Measurements from ENCODE around the gene TMIGD1.

The TMIGD1 gene

GRCh38 chr17:30375661-30376060, 41.8 kb upstream of the TMIGD1 start:
- Histone ChIP-seq H3K4me3 (ENCODE audit: low read depth, low read length) (no peak overlapping the region), H3K27me3 (ENCODE audit: control insufficient read depth, insufficient read depth, low read length) (peaks cover 38% of the 10 kb centered on the region), H3K4me1 (ENCODE audit: control insufficient read depth, insufficient read depth, low read length) (no peaks in the 10 kb centered on the region), H3K36me3 (ENCODE audit: control insufficient read depth, insufficient read depth, low read length) (no peaks in the 10 kb centered on the region), H3K9ac (ENCODE audit: low read depth, low read length) (no peak overlapping the region), H3K9me3 (ENCODE audit: control insufficient read depth, insufficient read depth, low read length) (no peaks in the 10 kb centered on the region)

GRCh38 chr17:30372755-30373154, 38.9 kb upstream of the TMIGD1 start:
- Histone ChIP-seq H3K4me1 (ENCODE audit: control insufficient read depth, insufficient read depth, low read length) (no peaks in the 10 kb centered on the region), H3K9ac (ENCODE audit: low read depth, low read length) (no peak overlapping the region), H3K9me3 (ENCODE audit: control insufficient read depth, insufficient read depth, low read length) (no peaks in the 10 kb centered on the region), H3K36me3 (ENCODE audit: control insufficient read depth, insufficient read depth, low read length) (no peaks in the 10 kb centered on the region), H3K27me3 (ENCODE audit: control insufficient read depth, insufficient read depth, low read length) (peaks cover 19% of the 10 kb centered on the region), H3K4me3 (ENCODE audit: low read depth, low read length) (no peak overlapping the region)

- no peaks in the 10 kb centered on the region for H3K9me3 ChIP-seq (ENCODE audit: control insufficient read depth, insufficient read depth, low read length)
- no peak overlapping the region for H3K4me3 ChIP-seq (ENCODE audit: low read depth, low read length)
- H3K4me1 ChIP-seq (ENCODE audit: control insufficient read depth, insufficient read depth, low read length) = no peaks in the 10 kb centered on the region
- no peak overlapping the region for H3K9ac ChIP-seq (ENCODE audit: low read depth, low read length)
- H3K27me3 ChIP-seq (ENCODE audit: control insufficient read depth, insufficient read depth, low read length) = no peaks in the 10 kb centered on the region
- H3K36me3 ChIP-seq (ENCODE audit: control insufficient read depth, insufficient read depth, low read length) = no peaks in the 10 kb centered on the region
These were observed 36.1 kb upstream of the TMIGD1 start for GRCh38 chr17:30369995-30370394.

DNA sequence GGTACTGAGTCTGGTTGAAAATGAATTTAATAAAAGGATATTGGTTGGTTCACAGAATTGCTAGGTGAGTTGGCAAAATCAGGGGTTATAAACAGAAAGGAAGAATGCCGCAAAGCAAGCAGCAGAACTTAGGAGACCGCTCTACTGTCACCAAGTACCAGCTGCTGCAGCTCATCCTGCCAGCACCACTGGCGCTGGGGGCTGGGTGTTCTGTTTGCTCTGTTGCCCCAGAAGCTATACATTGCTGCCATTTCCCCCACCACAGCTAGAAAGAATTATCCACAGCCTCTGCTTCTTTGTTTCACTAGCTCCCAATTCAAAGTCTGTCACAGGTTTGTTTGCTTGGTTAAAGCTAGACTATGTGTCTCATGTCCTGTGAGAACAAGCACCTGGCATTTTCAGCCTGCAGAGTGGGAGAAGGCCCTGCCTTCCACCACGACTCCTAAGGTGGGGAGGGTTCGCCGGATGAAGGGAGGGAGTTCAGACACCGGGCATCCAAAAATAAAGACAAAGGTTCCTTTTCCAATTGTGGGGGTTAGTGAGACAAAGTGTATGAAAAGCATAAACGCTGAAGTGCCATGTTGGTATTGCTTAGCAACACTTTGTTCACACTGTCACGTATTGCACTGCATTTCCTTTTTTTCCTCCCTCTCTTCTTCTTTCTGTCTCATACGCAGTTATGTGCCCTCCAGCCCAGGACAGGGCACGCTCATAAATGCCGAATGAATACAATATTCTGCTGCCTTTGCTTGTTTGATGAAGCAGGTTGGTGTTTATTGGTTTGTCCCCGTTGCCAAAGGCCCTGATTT, 35.3 kb upstream of the TMIGD1 start:
- no peaks in the 10 kb centered on the region for H3K36me3 ChIP-seq (ENCODE audit: control insufficient read depth, insufficient read depth, low read length)
- H3K4me1 ChIP-seq (ENCODE audit: control insufficient read depth, insufficient read depth, low read length) = no peaks in the 10 kb centered on the region
- no peak overlapping the region for H3K4me3 ChIP-seq (ENCODE audit: low read depth, low read length)
- no peaks in the 10 kb centered on the region for H3K9me3 ChIP-seq (ENCODE audit: control insufficient read depth, insufficient read depth, low read length)
- no peaks in the 10 kb centered on the region for H3K27me3 ChIP-seq (ENCODE audit: control insufficient read depth, insufficient read depth, low read length)
- no peak overlapping the region for H3K9ac ChIP-seq (ENCODE audit: low read depth, low read length)

DNA sequence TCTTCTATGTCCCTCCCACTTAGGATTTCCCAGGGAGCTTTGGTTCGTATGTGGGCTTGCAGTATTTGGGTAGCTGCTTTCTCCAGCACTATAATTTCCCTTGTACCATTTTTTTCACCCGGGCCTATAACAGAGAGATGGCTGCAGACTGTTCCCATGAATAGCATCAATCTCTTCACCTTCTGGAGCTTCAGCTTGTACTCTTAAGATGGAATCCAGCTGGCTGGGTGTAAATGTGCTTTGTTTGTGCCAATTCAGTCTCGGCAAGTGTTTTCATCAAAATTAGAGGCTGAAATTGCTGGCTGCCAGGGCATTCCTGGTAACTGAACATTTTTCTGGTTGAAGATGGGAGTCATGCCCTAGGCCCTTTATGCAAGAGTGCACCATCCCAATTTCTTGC, 32.7 kb upstream of the TMIGD1 start:
- Histone ChIP-seq H3K4me1 (ENCODE audit: control insufficient read depth, insufficient read depth, low read length) (no peaks in the 10 kb centered on the region), H3K9ac (ENCODE audit: low read depth, low read length) (no peak overlapping the region), H3K27me3 (ENCODE audit: control insufficient read depth, insufficient read depth, low read length) (no peaks in the 10 kb centered on the region), H3K36me3 (ENCODE audit: control insufficient read depth, insufficient read depth, low read length) (no peaks in the 10 kb centered on the region), H3K4me3 (ENCODE audit: low read depth, low read length) (no peak overlapping the region), H3K9me3 (ENCODE audit: control insufficient read depth, insufficient read depth, low read length) (no peaks in the 10 kb centered on the region)

DNA sequence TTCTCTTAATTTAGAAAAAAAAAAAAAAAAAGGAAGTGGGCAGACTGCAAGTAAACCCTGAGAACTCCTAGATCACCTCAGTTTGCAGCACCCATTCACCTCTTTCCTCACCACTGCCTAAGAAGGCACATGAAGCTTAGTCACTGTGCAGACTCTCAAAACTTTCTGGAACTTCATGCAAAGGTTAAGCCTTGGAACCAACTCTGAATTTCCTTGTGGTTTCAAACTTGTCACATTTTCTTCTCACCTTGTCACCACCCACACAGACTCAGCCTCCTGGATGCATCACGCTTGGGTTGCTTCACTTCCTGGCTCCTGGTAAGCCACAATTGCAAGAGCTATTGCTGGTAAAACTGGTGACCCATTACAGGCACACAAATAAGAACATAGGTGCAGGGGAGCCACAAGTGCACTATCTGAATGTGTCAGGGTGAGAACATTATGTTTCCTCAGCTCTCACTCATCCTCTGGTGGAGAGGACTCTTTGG, 29.9 kb upstream of the TMIGD1 start:
- Histone ChIP-seq H3K4me3 (ENCODE audit: low read depth, low read length) (no peak overlapping the region), H3K36me3 (ENCODE audit: control insufficient read depth, insufficient read depth, low read length) (no peaks in the 10 kb centered on the region), H3K9ac (ENCODE audit: low read depth, low read length) (no peak overlapping the region), H3K4me1 (ENCODE audit: control insufficient read depth, insufficient read depth, low read length) (no peaks in the 10 kb centered on the region), H3K9me3 (ENCODE audit: control insufficient read depth, insufficient read depth, low read length) (no peaks in the 10 kb centered on the region), H3K27me3 (ENCODE audit: control insufficient read depth, insufficient read depth, low read length) (no peaks in the 10 kb centered on the region)

DNA sequence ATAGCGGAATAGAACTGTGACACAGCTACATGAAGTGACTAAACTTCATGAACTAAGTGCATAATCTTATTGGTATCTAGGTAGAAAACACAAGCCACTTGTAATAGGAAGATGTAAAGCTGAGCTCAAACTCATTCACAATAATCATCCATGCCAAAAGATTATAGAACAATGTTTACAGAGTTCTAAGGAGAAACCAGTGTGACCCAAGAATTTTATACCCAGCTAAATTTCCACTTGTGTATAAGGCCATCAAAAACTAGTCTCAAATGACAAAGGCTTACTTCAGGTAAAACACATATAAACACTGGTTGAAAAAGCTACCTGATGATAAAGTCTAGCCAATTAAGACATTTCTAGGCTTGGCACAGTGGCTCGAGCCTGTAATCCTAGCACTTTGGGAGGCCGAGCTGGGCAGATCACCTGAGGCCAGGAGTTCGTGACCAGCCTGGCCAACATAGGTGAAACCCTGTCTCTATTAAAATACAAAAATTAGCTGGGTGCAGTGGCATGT, 28.0 kb upstream of the TMIGD1 start:
- Histone ChIP-seq H3K4me3 (ENCODE audit: low read depth, low read length) (no peak overlapping the region), H3K27me3 (ENCODE audit: control insufficient read depth, insufficient read depth, low read length) (no peaks in the 10 kb centered on the region), H3K36me3 (ENCODE audit: control insufficient read depth, insufficient read depth, low read length) (no peaks in the 10 kb centered on the region), H3K4me1 (ENCODE audit: control insufficient read depth, insufficient read depth, low read length) (no peaks in the 10 kb centered on the region), H3K9ac (ENCODE audit: low read depth, low read length) (no peak overlapping the region), H3K9me3 (ENCODE audit: control insufficient read depth, insufficient read depth, low read length) (no peaks in the 10 kb centered on the region)

GRCh38 chr17:30360086-30360808, 26.4 kb upstream of the TMIGD1 start:
- Histone ChIP-seq H3K4me3 (ENCODE audit: low read depth, low read length) (no peak overlapping the region), H3K9me3 (ENCODE audit: control insufficient read depth, insufficient read depth, low read length) (no peaks in the 10 kb centered on the region), H3K27me3 (ENCODE audit: control insufficient read depth, insufficient read depth, low read length) (no peaks in the 10 kb centered on the region)

DNA sequence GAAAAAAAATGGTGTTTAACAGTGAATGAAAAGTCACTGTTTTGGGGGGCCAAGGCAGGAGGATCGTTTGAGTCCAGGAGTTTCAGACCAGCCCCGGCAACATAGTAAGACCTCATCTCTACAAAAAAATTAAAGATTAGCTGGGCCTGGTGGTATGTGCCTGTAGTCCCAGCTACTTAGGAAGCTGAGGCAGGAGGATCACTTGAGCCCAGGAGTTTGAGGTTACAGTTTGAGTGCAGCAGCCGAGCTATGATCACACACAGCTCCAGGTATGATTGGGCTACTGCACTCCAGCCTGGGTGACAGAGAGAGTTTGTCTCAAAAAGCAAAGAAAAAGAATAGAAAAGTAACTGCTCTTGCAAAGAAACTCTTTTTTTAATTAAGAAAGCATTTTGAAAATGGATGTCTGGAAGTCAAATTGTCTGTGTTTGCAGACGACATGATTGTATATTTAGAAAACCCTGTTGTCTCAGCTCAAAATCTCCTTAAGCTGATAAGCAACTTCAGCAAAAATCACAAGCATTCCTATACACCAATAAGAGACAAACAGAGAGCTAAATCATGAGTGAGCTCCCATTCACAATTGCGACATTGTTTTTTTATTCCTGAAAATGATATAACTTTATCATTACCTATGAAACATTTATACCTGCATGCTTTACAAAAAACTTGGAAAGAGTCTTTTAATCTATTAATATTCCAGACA, 24.4 kb upstream of the TMIGD1 start:
- Histone ChIP-seq H3K9ac (ENCODE audit: low read depth, low read length) (no peak overlapping the region), H3K36me3 (ENCODE audit: control insufficient read depth, insufficient read depth, low read length) (no peaks in the 10 kb centered on the region), H3K27me3 (ENCODE audit: control insufficient read depth, insufficient read depth, low read length) (no peaks in the 10 kb centered on the region), H3K4me1 (ENCODE audit: control insufficient read depth, insufficient read depth, low read length) (peaks cover 3% of the 10 kb centered on the region), H3K9me3 (ENCODE audit: control insufficient read depth, insufficient read depth, low read length) (no peaks in the 10 kb centered on the region), H3K4me3 (ENCODE audit: low read depth, low read length) (no peak overlapping the region)

More at GRCh38 chr17:30360086-30360808, 26.4 kb upstream of the TMIGD1 start:
- Histone ChIP-seq H3K36me3 (ENCODE audit: control insufficient read depth, insufficient read depth, low read length) (no peaks in the 10 kb centered on the region), H3K4me1 (ENCODE audit: control insufficient read depth, insufficient read depth, low read length) (peaks cover under 1% of the 10 kb centered on the region), H3K9ac (ENCODE audit: low read depth, low read length) (no peak overlapping the region)

DNA sequence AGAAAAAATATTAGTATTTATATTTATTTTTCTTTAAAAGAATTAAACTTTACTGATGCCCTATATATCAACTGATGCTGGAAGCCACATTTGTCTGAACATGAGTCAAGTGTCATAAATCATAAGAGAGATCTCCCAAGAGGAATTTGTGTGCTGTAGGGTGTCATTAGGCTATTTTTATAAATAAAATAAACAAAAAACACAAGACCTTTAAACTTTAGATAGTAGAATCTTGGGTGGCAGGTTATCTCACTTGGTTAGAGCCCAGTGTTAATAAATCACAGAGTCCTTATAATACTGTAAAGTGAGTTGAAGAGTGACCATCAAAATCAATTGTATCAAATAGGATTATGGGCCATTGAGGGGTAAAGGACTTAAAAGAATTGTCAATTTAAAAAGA, 23.6 kb upstream of the TMIGD1 start:
- Histone ChIP-seq H3K9ac (ENCODE audit: low read depth, low read length) (no peak overlapping the region), H3K36me3 (ENCODE audit: control insufficient read depth, insufficient read depth, low read length) (no peaks in the 10 kb centered on the region), H3K27me3 (ENCODE audit: control insufficient read depth, insufficient read depth, low read length) (no peaks in the 10 kb centered on the region), H3K9me3 (ENCODE audit: control insufficient read depth, insufficient read depth, low read length) (no peaks in the 10 kb centered on the region), H3K4me1 (ENCODE audit: control insufficient read depth, insufficient read depth, low read length) (peaks cover 3% of the 10 kb centered on the region), H3K4me3 (ENCODE audit: low read depth, low read length) (no peak overlapping the region)

- H3K4me3 ChIP-seq (ENCODE audit: low read depth, low read length) = no peak overlapping the region
These were observed 20.8 kb upstream of the TMIGD1 start for GRCh38 chr17:30354701-30355100.

More at GRCh38 chr17:30354701-30355100, 20.8 kb upstream of the TMIGD1 start:
- Histone ChIP-seq H3K4me1 (ENCODE audit: control insufficient read depth, insufficient read depth, low read length) (peaks cover 3% of the 10 kb centered on the region), H3K27me3 (ENCODE audit: control insufficient read depth, insufficient read depth, low read length) (no peaks in the 10 kb centered on the region), H3K9me3 (ENCODE audit: control insufficient read depth, insufficient read depth, low read length) (no peaks in the 10 kb centered on the region), H3K36me3 (ENCODE audit: control insufficient read depth, insufficient read depth, low read length) (no peaks in the 10 kb centered on the region), H3K9ac (ENCODE audit: low read depth, low read length) (no peak overlapping the region)

Measured in iPS-15b (cell line).